Activated CD8-positive, alpha-beta memory T cell treated with anti-CD3 and anti-CD28 coated beads for 1 hour (primary cell): Measurements from ENCODE around the gene DQX1.
"Not testable (repeated sequence)": the region's sequence is repeated elsewhere in the genome, so short reads cannot be mapped to it uniquely, and the experiment has no call there.

ENCODE experiments used
- DNase-seq, 2 donors: peaks; one replicate each; pipeline ENCODE4 v3.0.0-alpha.2; 2020; ENCODE audit warnings: low read depth in 1 of 2; ENCODE audit errors: extremely low read depth in 1 of 2

DQX1 gene

GRCh38 chr2:74471332-74472065 is 54.5 kb downstream of the DQX1 start:
- no peak for DNase-seq

GRCh38 chr2:74470742-74471141 is 55.3 kb downstream of the DQX1 start:
- not testable (repeated sequence) for DNase-seq
